ENCODE measurements around the gene ZDHHC4.

ZDHHC4 gene

DNA sequence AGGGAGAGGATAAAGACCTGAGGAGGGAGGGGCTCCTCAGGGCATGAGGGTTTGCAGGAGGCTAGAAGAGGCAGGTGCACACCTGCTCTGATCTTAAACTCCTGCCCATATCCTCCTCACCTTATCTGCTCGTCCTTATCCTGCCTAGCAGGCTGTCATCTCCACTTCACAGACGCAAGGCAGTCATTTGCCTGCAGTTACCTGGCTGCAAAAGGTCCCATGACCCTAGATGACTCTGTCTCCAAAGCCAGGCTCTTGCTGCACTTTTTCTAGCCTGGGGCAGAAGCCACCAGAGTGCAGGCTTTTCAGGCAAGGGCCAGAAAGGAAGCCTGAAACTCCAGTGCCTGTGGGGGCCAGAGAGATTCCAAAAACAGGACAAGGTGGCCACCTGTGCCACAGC lies 36.5 kb downstream of the ZDHHC4 start:
- TF ChIP-seq, protein P1, sequence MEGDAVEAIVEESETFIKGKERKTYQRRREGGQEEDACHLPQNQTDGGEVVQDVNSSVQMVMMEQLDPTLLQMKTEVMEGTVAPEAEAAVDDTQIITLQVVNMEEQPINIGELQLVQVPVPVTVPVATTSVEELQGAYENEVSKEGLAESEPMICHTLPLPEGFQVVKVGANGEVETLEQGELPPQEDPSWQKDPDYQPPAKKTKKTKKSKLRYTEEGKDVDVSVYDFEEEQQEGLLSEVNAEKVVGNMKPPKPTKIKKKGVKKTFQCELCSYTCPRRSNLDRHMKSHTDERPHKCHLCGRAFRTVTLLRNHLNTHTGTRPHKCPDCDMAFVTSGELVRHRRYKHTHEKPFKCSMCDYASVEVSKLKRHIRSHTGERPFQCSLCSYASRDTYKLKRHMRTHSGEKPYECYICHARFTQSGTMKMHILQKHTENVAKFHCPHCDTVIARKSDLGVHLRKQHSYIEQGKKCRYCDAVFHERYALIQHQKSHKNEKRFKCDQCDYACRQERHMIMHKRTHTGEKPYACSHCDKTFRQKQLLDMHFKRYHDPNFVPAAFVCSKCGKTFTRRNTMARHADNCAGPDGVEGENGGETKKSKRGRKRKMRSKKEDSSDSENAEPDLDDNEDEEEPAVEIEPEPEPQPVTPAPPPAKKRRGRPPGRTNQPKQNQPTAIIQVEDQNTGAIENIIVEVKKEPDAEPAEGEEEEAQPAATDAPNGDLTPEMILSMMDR (IDR thresholded peaks at IDR 0.05; ENCODE audit: extremely low read depth, missing control alignments): no peak

DNA sequence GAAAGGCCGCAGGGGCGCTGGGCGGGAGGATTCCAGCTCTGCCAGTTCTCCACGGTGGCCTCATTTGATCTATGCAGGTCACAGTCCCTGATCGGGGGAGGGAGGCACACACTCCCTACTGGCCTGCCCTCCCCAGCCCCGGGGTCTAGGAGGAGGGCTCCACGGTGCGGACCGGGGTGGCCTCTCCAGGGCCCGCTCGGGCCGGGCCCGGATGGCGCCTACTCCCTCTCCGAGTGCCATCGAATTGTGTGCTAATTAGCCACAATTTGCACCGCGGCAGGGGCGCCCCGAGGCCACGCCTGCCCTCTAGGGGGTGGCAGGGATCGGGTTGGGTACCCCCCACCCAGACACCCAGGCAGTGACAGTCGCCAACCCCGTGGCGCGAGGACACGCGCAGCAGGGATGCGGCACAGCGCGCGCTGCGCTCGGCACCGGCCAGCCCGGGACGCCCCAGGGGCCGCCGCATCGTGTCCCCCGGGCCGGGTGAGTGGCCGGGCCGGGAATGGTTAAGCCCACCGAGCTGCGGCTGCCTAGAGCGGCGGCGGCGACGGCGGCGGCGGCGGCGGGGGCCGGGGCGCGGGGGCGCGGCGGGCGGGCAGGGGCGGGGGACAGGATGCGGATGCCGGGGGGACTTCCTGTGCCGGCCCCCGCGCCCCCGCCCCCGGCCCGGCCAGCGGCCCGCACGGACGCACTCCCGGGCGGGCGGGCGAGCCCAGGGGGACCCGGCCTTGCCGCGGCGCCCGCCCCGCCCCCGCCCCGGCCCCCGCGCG lies 37.9 kb downstream of the ZDHHC4 start, which contains the start of gene ZNF853:
TSS of gene ZNF853 (plus strand) at position 658 of the 770 bp plus-strand sequence. CDS start 565 bp downstream, outside the sequence.
- TF ChIP-seq, protein P1 (IDR thresholded peaks at IDR 0.05; ENCODE audit: extremely low read depth, missing control alignments): no peak
- no peak for DNase-seq (ENCODE audit: low spot score)

More for the DNA sequence above, 36.5 kb downstream of the ZDHHC4 start:
- DNase-seq (ENCODE audit: low spot score): no peak

DNA sequence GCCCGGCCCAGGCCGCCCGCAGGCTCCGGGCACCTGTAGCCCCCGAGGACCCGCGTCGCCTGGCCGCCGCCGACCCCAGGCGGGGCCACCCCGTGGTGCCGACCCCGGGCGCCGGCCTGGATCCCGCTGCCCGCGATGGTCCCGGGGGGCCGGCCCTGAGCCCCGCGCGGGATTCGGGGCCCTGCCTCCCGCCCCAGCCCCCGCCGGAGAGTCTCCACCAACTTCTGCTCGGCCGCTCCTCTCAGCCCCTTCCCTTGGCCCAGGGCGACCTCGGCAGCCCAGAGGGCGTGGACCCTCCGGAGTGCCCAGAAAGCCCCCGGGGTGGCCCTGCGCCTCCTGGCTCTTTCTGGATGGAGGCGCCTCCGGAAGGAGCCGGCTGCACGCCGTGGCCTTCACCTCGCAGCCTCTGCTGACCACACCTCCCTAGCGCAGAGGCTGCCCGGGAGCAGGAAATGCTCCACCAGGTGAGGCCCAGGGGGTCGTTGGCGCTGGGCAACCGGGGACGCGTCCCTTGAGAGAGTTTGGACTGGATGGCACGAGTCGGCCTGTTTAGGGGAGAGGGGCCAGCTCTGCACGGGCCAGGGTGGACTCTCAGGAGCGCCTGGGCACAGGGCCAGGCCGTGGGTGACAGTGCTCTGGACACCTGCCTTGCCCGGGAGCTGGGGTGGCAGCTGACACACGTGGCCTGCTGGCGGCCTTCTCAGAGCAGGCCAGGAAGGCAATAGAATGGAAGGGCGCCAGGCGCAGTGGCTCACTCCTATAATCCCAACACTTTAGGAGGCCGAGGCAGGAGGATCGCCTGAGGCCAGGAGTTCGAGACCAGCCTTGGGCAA lies 38.7 kb downstream of the ZDHHC4 start:
- TF ChIP-seq, protein P1 (IDR thresholded peaks at IDR 0.05; ENCODE audit: extremely low read depth, missing control alignments): no peak
- DNase-seq (ENCODE audit: low spot score): no peak

DNA sequence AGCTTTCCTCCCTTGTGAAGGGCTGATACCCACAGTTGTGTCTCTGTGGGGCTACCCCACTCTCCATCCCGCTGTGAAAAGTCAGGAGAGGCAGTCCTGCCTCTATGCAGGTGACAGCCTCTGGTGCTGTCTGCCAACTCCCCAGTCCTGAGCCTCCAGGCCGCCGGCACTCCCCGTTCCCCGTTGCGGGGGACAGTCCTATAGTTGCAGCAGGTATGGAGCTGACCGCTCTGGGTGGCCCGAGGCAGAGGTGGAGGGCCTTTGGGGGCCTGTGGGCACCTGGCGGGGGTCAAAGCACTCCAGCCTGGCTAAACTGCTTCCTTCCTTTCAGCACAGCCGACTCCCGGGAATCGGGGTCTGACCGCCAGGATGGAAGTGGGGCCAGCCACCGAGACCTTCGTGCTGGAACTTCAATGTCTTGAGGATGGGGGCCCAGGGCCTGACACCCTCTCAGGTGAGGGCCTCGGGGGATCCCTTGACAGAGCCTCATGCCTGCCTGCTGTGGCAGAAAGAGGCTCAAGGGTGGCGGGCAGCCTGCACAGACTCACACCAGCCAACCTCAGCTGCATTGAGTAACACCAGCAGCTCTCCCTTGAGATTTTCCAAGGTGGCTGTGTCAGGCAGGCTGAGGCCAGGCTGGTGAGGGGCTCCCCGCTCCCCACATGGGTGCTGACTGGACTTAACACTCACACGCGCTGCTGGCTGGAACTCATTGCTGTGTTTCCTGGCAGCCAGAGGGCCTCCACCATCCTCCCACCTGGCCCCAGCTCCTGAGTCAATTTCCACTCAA lies 39.8 kb downstream of the ZDHHC4 start:
- TF ChIP-seq, protein P1 (IDR thresholded peaks at IDR 0.05; ENCODE audit: extremely low read depth, missing control alignments): no peak

DNA sequence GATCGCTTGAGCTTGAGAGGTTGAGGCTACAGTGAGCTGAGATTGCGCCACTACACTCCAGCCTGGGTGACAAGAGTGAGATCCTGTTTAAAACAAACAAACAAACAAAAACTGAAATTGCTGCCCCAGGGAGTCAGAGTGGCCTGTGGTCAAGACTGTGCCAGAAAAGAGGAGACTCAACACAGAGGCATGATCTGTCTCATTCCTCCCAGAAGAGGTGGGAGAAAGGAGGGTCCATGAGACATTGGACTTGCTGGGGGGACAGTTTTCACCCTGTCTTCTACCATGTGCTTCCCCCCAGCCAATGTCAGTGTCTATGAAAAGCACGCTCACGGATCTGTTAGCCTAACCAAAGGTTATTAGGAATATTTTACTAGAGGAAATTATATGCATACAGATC lies 41.4 kb downstream of the ZDHHC4 start:
- DNase-seq (ENCODE audit: low spot score): no peak
- TF ChIP-seq, protein P1 (IDR thresholded peaks at IDR 0.05; ENCODE audit: extremely low read depth, missing control alignments): no peak

More for the DNA sequence above, 39.8 kb downstream of the ZDHHC4 start:
- DNase-seq (ENCODE audit: low spot score): no peak

DNA sequence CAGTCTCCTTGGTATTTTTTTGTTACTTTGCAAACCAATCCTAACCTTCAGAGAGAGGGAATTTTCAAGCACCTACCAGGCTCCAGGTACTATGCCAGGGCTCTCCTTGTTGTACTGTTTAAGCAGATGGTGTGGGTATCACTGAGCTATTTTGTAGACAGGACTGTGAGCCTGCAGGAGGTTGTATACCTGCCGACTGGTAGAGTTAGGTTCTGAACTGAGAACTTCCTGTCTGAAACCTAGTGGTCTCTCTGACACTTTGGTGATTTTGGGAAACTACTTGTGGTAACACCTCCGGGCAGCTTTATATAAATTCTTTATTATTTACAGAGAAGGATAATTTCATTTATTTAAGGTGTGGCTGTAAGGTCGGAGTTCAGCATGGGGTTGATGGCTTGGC lies 42.7 kb downstream of the ZDHHC4 start:
- TF ChIP-seq, protein P1 (IDR thresholded peaks at IDR 0.05; ENCODE audit: extremely low read depth, missing control alignments): no peak
- DNase-seq (ENCODE audit: low spot score): no peak

Measured in GM20000 (cell line).